T-helper 2 cell treated with Interferon-gamma antibody and Interleukin-4, amounts not matched to agents 100 ng/mL and 5 ng/mL, for 36 hours (primary cell): ENCODE measurements around the gene ALOX5. TPM values are rescaled to one million over a fixed set of nuclear protein-coding genes. Genes with fewer than 3 reads are reported as not detected.
"Not testable (repeated sequence)": the region's sequence is repeated elsewhere in the genome, so short reads cannot be mapped to it uniquely, and the experiment has no call there.

ENCODE experiments used
- intact Hi-C: fragments of 100-400 bp; cut with micrococcal nuclease; formaldehyde crosslinking; loops from one replicate; pipeline ENCODE4 v1.15.1; 2023
- total RNA-seq: library from RNA; stranded (reverse); gene quantifications from 2 replicates; pipeline ENCODE4 v1.2.3, GENCODE V29; 2022

ALOX5 gene
- total RNA-seq, 1 donor from 2014 or later = 2.4 TPM

DNA sequence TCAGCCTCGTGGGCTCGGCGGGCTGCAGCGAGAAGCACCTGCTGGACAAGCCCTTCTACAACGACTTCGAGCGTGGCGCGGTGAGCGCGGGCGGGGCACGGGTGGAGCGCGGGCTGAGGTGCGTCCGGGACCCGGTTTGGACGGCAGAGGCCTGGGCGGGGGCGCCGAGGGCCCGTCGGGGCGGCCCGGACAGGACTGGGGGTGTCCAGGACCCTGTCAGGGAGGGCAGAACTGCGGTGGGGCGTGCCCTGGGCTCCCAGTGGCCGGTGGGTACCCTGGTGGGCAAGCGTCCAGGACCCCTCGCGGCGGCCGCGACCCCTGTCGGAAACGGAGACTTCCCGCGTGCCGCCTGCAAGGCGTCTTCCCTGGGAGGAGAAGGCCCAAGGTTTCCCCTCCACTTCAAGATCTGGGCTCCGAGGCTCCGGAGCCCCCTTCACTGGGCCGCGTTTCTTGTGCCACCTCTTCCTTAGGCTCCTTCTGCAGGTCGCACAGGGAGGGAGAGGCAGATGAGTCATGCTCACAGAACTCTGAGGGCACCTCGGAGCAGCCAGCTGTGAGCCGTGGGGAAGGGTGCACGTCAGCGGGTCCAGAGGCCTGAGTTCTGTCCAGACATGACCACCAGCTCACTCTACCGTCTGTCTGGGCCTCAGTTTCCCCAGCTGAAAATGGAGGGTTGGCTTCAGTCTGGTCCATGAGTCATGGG lies 485 bp downstream of the ALOX5 start:
- intact Hi-C loops = loop anchor here (5.0 kb wide), 1 partner anchor 43 kb away; no protein-coding TSS in a partner anchor

DNA sequence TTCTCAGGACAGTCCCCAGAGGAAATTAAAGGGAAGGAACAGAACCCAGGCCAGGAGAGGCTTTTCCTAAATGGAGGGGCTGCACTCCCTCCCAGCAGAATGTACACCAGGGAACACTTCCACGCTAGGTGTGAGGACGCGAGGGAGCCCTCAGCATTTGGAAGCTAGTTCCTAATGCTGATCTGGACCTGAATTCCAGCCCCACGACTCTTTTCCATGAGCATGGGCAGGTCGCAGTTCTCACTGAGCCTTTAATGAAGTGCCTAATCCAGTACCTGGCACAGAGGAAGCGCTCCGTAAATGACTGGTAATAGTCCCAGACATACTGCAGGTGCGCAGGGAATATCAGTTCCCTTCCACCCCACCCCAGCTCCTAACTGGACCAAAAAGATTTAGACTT lies 1.1 kb downstream of the ALOX5 start:
- intact Hi-C loops = loop anchor here (5.0 kb wide), 1 partner anchor 42 kb away; no protein-coding TSS in a partner anchor

- intact Hi-C loops = loop anchor here (5.0 kb wide), 1 partner anchor 42 kb away; no protein-coding TSS in a partner anchor
Observed at GRCh38 chr10:45375716-45376231, 1.8 kb downstream of the ALOX5 start.

DNA sequence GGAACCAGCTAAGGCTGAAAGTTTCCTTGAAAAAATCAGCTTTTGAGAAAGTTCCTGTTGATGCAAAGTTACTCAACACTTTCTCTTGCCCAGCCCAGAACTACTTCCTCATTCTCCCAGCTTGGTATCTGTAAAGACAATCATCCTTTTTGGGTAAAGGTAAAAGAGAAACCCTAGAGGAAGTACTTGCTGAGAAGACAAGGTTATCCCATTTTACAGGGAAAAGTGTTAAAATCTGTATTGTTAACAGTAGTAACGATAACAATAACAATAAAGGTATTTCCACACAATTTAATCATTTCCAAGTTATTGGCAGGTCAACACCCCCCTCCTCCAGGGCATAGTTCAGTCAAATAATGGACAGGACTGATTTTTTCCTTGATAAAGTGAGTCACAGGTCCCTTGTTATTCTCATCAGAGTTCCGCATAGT lies 2.4 kb downstream of the ALOX5 start:
- intact Hi-C loops = loop anchor here (5.0 kb wide), 1 partner anchor 41 kb away; no protein-coding TSS in a partner anchor

GRCh38 chr10:45377321-45377720 lies 3.3 kb downstream of the ALOX5 start:
- intact Hi-C loops = loop anchor here (5.0 kb wide), 1 partner anchor 40 kb away; no protein-coding TSS in a partner anchor

- intact Hi-C loops = loop anchor here (5.0 kb wide), 1 partner anchor 39 kb away; no protein-coding TSS in a partner anchor
Observed at GRCh38 chr10:45377858-45378257, 3.8 kb downstream of the ALOX5 start.

GRCh38 chr10:45378914-45379726 lies 5.1 kb downstream of the ALOX5 start:
- intact Hi-C loops = loop anchor here (5.0 kb wide), 1 partner anchor 38 kb away; no protein-coding TSS in a partner anchor

- intact Hi-C loops = loop anchor here (5.0 kb wide), 1 partner anchor 37 kb away; no protein-coding TSS in a partner anchor
Observed at GRCh38 chr10:45379891-45380540, 6.0 kb downstream of the ALOX5 start.

DNA sequence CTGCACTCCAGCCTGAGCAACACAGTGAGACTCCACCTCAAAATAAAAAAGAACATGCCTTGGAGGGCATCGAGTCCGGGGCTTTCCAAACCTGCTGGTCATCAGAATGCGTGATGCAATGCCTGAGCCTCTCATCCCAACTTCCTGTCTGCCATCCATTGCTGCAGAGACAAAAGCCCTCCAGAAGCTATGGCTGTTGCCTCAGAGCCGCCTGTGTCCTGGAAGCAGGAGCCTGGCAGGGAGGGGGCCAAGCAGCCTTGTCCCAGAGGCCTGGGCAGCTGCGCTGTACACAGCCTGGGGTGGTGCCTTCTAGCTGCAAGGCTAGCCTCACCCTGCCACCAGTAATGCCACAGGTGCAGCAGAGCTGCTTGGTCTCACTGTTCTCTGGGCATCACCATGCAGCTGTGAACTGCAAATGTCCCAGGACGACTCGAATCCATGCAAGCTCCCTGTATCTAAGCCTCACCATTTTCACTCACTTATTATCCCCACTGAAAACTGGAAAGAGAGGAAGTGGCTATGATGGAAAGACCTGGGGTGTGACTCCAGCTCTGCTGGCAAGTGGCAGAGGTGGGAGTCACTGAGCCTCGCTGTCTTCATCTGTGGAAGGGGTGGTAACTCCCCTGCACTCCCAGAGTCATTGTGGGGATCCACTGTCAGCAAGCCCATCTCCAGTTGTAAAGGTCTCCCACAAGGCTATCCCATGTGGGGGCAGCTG lies 7.0 kb downstream of the ALOX5 start:
- intact Hi-C loops = no loop called here

- intact Hi-C loops = no loop called here
Observed at GRCh38 chr10:45382591-45382990, 8.6 kb downstream of the ALOX5 start.

- intact Hi-C loops = no loop called here
Observed at GRCh38 chr10:45383682-45384330, 9.8 kb downstream of the ALOX5 start.

DNA sequence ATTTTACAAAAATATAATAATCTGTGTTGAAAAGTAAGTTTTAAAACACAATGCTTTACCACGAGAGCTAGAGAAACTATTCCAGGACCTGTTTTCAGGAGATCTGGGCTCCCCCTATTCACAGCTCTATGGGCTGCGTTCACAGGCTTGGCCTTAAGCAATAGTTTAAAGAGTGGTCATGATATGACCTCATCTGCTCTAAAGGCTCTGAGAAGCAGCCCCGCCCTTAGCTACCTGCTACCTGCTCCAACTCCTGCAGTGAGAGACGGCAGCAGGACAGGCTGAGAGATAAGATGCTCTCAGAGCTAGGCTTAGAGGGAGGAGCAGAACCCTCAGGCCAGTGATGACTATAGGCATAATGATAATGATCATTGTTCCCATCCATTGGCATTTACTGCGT lies 12.6 kb downstream of the ALOX5 start:
- intact Hi-C loops = no loop called here

GRCh38 chr10:45387096-45387893 lies 13.3 kb downstream of the ALOX5 start:
- intact Hi-C loops = no loop called here

- intact Hi-C loops = not testable (repeated sequence)
Observed at GRCh38 chr10:45389671-45390070, 15.7 kb downstream of the ALOX5 start.

- intact Hi-C loops = not testable (repeated sequence)
Observed at GRCh38 chr10:45391636-45392035, 17.6 kb downstream of the ALOX5 start.

GRCh38 chr10:45395554-45395953 lies 21.5 kb downstream of the ALOX5 start:
- intact Hi-C loops = no loop called here

GRCh38 chr10:45398595-45398994 lies 24.6 kb downstream of the ALOX5 start:
- intact Hi-C loops = no loop called here

DNA sequence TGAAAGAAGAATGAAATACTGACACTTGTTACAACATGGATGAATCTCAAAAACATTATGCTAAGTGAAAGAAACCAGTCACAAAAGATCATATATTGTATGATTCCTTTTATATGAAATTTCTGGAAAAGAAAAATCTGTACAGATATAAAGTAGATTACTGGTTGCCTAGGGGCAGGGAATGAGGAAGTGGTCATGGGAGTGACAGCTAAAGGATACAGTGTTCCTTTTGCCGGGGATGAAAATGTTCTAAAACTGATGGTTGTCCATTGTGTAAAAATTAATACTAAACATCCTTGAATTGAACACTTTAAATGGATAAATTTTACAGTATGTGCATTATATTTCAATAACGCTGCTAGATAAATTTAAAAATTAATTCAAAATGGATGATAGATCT lies 25.1 kb downstream of the ALOX5 start:
- intact Hi-C loops = no loop called here

GRCh38 chr10:45403151-45403550 lies 29.1 kb downstream of the ALOX5 start:
- intact Hi-C loops = no loop called here
